ENCODE results near the gene HTR2A.

- no peak for TF ChIP-seq CTCF (IDR thresholded peaks at IDR 0.05)
- no peak for TF ChIP-seq POLR2A (IDR thresholded peaks at IDR 0.05)
These were observed 3.6 kb downstream of the HTR2A start for GRCh38 chr13:46893221-46893740.
